Smooth muscle cell (in vitro differentiated cells): ENCODE measurements around the gene PRR18. TPM values are rescaled to one million over a fixed set of nuclear protein-coding genes. Genes with fewer than 3 reads are reported as not detected.

ENCODE experiments used
- DNase-seq: peaks from one replicate; lab custom pipeline; 2025; ENCODE audit not compliant: unreplicated experiment; lab: John Stamatoyannopoulos, UW
- H2AFZ ChIP-seq: fragments of 200-600 bp; sonication (generic); 2 replicates; pipeline ENCODE4 v1.6.0; 2016; ENCODE audit warnings: antibody characterized with exemption, low read depth, mild to moderate bottlenecking
- H3F3A ChIP-seq: fragments of 200-600 bp; sonication (generic); 2 replicates; pipeline ENCODE4 v1.6.0; 2017; ENCODE audit warnings: antibody characterized with exemption, low read depth
- H3K27ac ChIP-seq: fragments of 200-600 bp; sonication (generic); 2 replicates; pipeline ENCODE4 v1.5.1; 2016; ENCODE audit warnings: low read depth, mild to moderate bottlenecking
- H3K27me3 ChIP-seq: fragments of 200-600 bp; sonication (generic); 2 replicates; pipeline ENCODE4 v1.6.1; 2016; ENCODE audit warnings: low read depth, mild to moderate bottlenecking
- H3K36me3 ChIP-seq: fragments of 200-600 bp; sonication (generic); 2 replicates; pipeline ENCODE4 v1.5.1; 2016; ENCODE audit warnings: low read depth
- H3K4me1 ChIP-seq: fragments of 200-600 bp; sonication (generic); 2 replicates; pipeline ENCODE4 v1.5.1; 2016; ENCODE audit warnings: low read depth
- H3K4me2 ChIP-seq: fragments of 200-600 bp; sonication (generic); 2 replicates; pipeline ENCODE4 v1.6.0; 2016; ENCODE audit warnings: mild to moderate bottlenecking
- H3K4me3 ChIP-seq: fragments of 200-600 bp; sonication (generic); 2 replicates; pipeline ENCODE4 v1.5.1; 2016; ENCODE audit warnings: mild to moderate bottlenecking
- H3K79me2 ChIP-seq: fragments of 200-600 bp; sonication (generic); 2 replicates; pipeline ENCODE4 v1.6.0; 2016; ENCODE audit warnings: low read depth, mild to moderate bottlenecking
- H3K9ac ChIP-seq: fragments of 200-600 bp; sonication (generic); 2 replicates; pipeline ENCODE4 v1.6.0; 2016; ENCODE audit warnings: low read depth
- H3K9me3 ChIP-seq: fragments of 200-600 bp; sonication (generic); replicated peaks from 2 replicates; pipeline ENCODE4 v1.5.1; 2016; ENCODE audit warnings: low read depth
- H4K20me1 ChIP-seq: fragments of 200-600 bp; sonication (generic); 2 replicates; pipeline ENCODE4 v1.6.0; 2016; ENCODE audit warnings: low read depth
- CTCF ChIP-seq: fragments of 200-600 bp; sonication (generic); IDR thresholded peaks from 2 replicates; pipeline ENCODE4 v1.5.1; 2017; ENCODE audit warnings: borderline replicate concordance, mild to moderate bottlenecking, antibody characterized with exemption; ENCODE audit not compliant: insufficient read depth, poor library complexity, severe bottlenecking
- WGBS: methylation state at CpG from one replicate; pipeline ENCODE4 v1.1.7; 2016; ENCODE audit warnings: low lambda C conversion rate; 5-methylcytosine and 5-hydroxymethylcytosine counted together
- polyA plus RNA-seq: library from polyadenylated mRNA; unstranded; fragments of >200 nt; fragmentation: Nextera tagmentation; extraction: Ambion mirVana; gene quantifications from 2 replicates; pipeline ENCODE4 v1.2.1, GENCODE V29; 2016
- total RNA-seq: library from RNA; depleted of rRNA; stranded (reverse); fragments of >200 nt; gene quantifications from 2 replicates; pipeline ENCODE4 v1.2.3, GENCODE V29; 2014

The PRR18 gene
- total and polyA plus RNA-seq, 2 experiments from 2014 or later = not detected

- no peak overlapping the region for H3K27ac ChIP-seq
- H3K4me3 ChIP-seq = no peak overlapping the region
- H3K9me3 ChIP-seq = no peaks in the 10 kb centered on the region
- H3F3A ChIP-seq = no peaks in the 10 kb centered on the region
- H4K20me1 ChIP-seq = no peaks in the 10 kb centered on the region
- WGBS = 89% methylated on average over 10 of the region's 10 CpGs
- no peaks in the 10 kb centered on the region for H3K79me2 ChIP-seq
- no peak for TF ChIP-seq CTCF
- no peaks in the 10 kb centered on the region for H3K36me3 ChIP-seq
- no peak overlapping the region for H2AFZ ChIP-seq
- H3K9ac ChIP-seq = no peak overlapping the region
- H3K4me2 ChIP-seq = no peak overlapping the region
- no peak for DNase-seq
- H3K4me1 ChIP-seq = no peaks in the 10 kb centered on the region
- H3K27me3 ChIP-seq = peaks cover 16% of the 10 kb centered on the region
Measured at GRCh38 chr6:166270706-166271375, 37.4 kb downstream of the PRR18 start.

- Histone ChIP-seq H3K4me3 (no peak overlapping the region), H2AFZ (no peak overlapping the region), H3F3A (no peaks in the 10 kb centered on the region), H3K27ac (no peak overlapping the region), H3K4me2 (no peak overlapping the region), H4K20me1 (no peaks in the 10 kb centered on the region), H3K79me2 (no peaks in the 10 kb centered on the region), H3K9me3 (no peaks in the 10 kb centered on the region), H3K36me3 (no peaks in the 10 kb centered on the region), H3K4me1 (no peaks in the 10 kb centered on the region), H3K27me3 (peaks cover 16% of the 10 kb centered on the region), H3K9ac (no peak overlapping the region)
- no peak for TF ChIP-seq CTCF
- 88% methylated on average over 15 of the region's 15 CpGs for WGBS
- DNase-seq = no peak
Measured at GRCh38 chr6:166269301-166270039, 38.7 kb downstream of the PRR18 start.

GRCh38 chr6:166268431-166268830 is 39.8 kb downstream of the PRR18 start:
- WGBS = 11% methylated on average over 9 of the region's 9 CpGs
- Histone ChIP-seq H3K4me1 (no peaks in the 10 kb centered on the region), H3K79me2 (no peaks in the 10 kb centered on the region), H3K27me3 (peaks cover 16% of the 10 kb centered on the region), H3K4me2 (no peak overlapping the region), H3K27ac (no peak overlapping the region), H3F3A (no peaks in the 10 kb centered on the region), H4K20me1 (no peaks in the 10 kb centered on the region), H3K36me3 (no peaks in the 10 kb centered on the region), H3K4me3 (no peak overlapping the region), H3K9me3 (no peaks in the 10 kb centered on the region), H3K9ac (no peak overlapping the region), H2AFZ (no peak overlapping the region)
- TF ChIP-seq CTCF = no peak
- DNase-seq = no peak

GRCh38 chr6:166267526-166267925 is 40.7 kb downstream of the PRR18 start:
- Histone ChIP-seq H3K36me3 (no peaks in the 10 kb centered on the region), H3K27ac (no peak overlapping the region), H3K4me2 (no peak overlapping the region), H3K9me3 (no peaks in the 10 kb centered on the region), H3K4me1 (no peaks in the 10 kb centered on the region), H3K9ac (no peak overlapping the region), H3K79me2 (no peaks in the 10 kb centered on the region), H3K4me3 (no peak overlapping the region), H3F3A (no peaks in the 10 kb centered on the region), H4K20me1 (no peaks in the 10 kb centered on the region), H3K27me3 (peaks cover 16% of the 10 kb centered on the region), H2AFZ (no peak overlapping the region)
- TF ChIP-seq CTCF = no peak
- 93% methylated on average over 5 of the region's 5 CpGs for WGBS
- no peak for DNase-seq
